K562 treated with DMSO at 1 percent for 48 hours (cell line): ENCODE results near the gene SLC26A2. TPM values are rescaled to one million over a fixed set of nuclear protein-coding genes. Genes with fewer than 3 reads are reported as not detected.

Experiments used
- total RNA-seq: library from RNA; unstranded; fragments of 300-600 nt; gene quantifications from 2 replicates; pipeline ENCODE4 v1.2.3, GENCODE V29; 2022; ENCODE audit warnings: low replicate concordance; ENCODE audit errors: extremely low read depth

SLC26A2 gene
- total RNA-seq, result not detected in 2 replicates

GRCh38 chr5:149960272-149961185, at the start of gene SLC26A2:
Gene SLC26A2 (plus strand): TSS chr5:149960758. CDS start chr5:149977653, 16,895 bp downstream.

GRCh38 chr5:149944666-149945065, 15.9 kb upstream of the SLC26A2 start, which contains the start of gene PDE6A:
Gene PDE6A (minus strand): TSS chr5:149944793. CDS start chr5:149944673, 120 bp downstream.

DNA sequence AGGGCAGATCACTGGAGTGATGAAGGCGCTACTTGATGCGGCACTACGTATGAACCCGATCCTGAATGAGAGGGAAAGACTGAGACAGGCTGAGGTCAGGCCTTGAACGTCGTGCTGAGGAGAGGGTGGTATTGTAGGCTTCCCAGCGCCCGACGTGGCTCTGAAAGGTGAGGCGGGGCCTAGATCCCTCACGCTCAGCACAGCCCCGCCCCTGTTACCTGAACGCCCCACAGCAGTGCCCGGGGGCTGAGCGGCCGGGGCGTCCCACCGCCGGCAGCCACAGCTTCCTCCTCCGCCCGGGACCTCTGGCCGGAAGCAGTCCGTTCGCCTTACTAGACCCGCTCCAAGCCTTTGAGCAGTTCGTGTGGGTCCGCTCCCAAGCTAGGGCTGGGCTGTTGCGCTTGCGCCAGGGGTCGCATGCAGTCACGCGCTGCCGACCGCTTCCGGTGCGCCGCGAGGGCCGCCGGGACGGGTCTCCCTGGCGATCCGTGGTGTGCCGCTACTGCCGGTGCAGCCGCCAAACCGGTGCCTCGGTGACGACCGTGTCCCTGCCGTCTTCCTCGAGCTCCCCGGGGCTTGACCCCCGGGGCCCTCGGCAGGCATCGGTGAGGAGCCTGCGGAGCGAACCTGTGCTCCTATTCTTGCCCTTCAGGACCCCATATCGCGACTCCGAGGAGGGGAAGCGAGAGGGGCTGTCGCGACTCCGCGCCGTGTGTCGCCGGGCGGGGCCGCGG, 39.9 kb downstream of the SLC26A2 start, which contains the start of the genes HMGXB3 and TIGD6:
Gene HMGXB3, plus strand, starts transcription at position 484 of the 734 bp plus-strand sequence. CDS start 4,114 bp downstream, outside the sequence.
Gene TIGD6, minus strand, starts transcription at position 399 of the 734 bp plus-strand sequence. CDS start 4,306 bp downstream, outside the sequence.

Other genes starting within 250 kb of the SLC26A2 start
- not detected in 2 replicates for gene PPARGC1B, start 230.4 kb upstream of the SLC26A2 start, total RNA-seq
- gene PDE6A, start 16.0 kb upstream of the SLC26A2 start, total RNA-seq, result not detected in 2 replicates
- not detected in 2 replicates for gene TIGD6, start 39.9 kb downstream of the SLC26A2 start, total RNA-seq
- gene HMGXB3, start 40.0 kb downstream of the SLC26A2 start, total RNA-seq, result not detected in 2 replicates
- not detected in 2 replicates for gene CSF1R, start 125.8 kb downstream of the SLC26A2 start, total RNA-seq
- gene PDGFRB, start 195.1 kb downstream of the SLC26A2 start, total RNA-seq, result not detected in 2 replicates
- gene CDX1, start 206.0 kb downstream of the SLC26A2 start, total RNA-seq, result not detected in 2 replicates
- not detected in 2 replicates for gene SLC6A7, start 229.3 kb downstream of the SLC26A2 start, total RNA-seq